GM13977 (cell line): ENCODE measurements around the gene KIF14.

Experiments used
- DNase-seq: peaks from one replicate; pipeline ENCODE4 v3.0.0; 2012; ENCODE audit warnings: low spot score
- in situ Hi-C: fragments of 300-500 bp; cut with MboI; formaldehyde crosslinking; loops from one replicate; pipeline ENCODE4 v1.12.0; 2022; ENCODE audit warnings: low sequenced_read_pairs, low pct_unique_long_range_greater_than_20kb, mixed read lengths, inconsistent platforms; ENCODE audit not compliant: unreplicated experiment
- TF ChIP-seq, protein P1 (sequence below): IDR thresholded peaks from 2 replicates; pipeline ENCODE4 v1.5.1; 2012; ENCODE audit warnings: mild to moderate bottlenecking, control low read depth; ENCODE audit not compliant: insufficient read depth; ENCODE audit errors: extremely low read depth, missing control alignments

The KIF14 gene

DNA sequence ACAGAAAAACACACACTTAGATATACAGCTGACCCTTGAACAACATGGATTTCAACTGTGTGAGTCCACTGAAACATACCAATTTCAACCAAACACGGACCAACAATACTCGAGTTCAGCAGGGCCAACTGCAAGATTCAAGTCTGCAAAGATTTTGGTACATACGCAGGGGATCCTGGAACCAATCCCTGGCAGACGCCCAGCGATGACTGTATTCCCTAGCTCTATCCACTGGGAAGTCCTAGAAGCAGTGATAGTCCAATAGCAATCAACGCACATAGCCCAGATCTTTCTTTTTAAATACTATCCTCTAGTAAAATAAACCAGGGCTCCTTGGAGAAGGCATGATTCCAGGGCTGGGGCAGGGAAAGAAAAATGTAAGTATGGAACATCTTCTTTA lies 40.2 kb upstream of the KIF14 start:
- DNase-seq: no peak
- in situ Hi-C loops: no loop called here
- TF ChIP-seq, protein P1, sequence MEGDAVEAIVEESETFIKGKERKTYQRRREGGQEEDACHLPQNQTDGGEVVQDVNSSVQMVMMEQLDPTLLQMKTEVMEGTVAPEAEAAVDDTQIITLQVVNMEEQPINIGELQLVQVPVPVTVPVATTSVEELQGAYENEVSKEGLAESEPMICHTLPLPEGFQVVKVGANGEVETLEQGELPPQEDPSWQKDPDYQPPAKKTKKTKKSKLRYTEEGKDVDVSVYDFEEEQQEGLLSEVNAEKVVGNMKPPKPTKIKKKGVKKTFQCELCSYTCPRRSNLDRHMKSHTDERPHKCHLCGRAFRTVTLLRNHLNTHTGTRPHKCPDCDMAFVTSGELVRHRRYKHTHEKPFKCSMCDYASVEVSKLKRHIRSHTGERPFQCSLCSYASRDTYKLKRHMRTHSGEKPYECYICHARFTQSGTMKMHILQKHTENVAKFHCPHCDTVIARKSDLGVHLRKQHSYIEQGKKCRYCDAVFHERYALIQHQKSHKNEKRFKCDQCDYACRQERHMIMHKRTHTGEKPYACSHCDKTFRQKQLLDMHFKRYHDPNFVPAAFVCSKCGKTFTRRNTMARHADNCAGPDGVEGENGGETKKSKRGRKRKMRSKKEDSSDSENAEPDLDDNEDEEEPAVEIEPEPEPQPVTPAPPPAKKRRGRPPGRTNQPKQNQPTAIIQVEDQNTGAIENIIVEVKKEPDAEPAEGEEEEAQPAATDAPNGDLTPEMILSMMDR: no peak

GRCh38 chr1:200659269-200659668 lies 38.7 kb upstream of the KIF14 start:
- TF ChIP-seq, protein P1: no peak
- no peak for DNase-seq
- in situ Hi-C loops: no loop called here

DNA sequence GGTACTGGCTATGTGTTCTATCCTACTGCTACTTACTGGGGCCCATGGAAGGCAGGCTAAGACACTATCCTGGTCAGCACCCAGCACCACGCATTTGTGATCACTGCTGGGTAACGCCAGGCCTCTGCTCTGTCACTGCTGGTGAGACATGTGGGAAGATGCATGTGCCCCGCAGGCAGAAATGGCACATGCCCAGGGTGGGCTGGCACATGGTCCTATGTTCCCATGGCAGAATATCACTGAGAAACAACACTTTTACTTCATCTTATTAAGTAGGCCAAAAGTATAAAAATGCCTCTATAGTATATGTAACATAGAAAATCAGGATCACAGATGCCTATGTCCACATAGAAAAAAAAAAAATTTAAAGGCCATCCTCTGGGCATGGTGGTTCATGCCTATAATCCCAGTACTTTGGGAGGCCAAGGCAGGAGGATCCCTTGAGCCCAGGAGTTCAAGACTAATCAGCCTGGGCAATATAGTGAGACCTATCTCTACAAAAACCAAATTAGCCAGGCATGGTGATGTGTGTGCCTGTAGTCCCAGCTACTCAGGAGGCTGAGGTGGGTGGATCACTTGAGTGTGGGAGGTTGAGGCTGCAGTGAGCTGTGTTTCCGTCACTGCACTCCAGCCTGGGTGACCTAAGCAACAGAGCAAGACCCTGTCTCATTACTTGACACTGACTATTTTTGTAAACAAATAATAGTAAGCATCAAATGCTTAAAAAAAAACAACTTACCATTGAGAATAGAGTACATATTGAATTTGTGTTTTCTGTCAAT lies 37.7 kb upstream of the KIF14 start:
- in situ Hi-C loops: no loop called here
- TF ChIP-seq, protein P1: no peak
- no peak for DNase-seq

DNA sequence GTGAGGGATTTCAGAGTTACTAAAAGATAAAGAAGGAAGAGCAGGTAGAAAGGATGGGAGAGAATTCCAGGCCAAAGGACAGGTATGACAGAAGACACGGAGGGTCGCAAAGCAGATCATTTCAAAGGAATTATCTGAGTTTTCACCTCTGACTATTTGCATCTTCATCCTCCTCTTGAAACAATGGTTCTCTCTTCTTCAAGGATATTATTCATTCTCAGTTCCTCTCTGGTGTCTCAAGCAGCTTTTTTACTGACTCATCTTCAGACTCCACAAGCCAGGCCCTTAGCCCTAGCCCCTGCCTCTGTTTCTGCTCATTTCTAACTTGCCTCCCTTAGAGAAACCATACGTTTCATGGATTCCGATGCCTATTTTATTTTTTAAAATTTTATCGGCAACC lies 34.1 kb upstream of the KIF14 start:
- TF ChIP-seq, protein P1: no peak
- peak; percentile 65 for DNase-seq
- in situ Hi-C loops: no loop called here

DNA sequence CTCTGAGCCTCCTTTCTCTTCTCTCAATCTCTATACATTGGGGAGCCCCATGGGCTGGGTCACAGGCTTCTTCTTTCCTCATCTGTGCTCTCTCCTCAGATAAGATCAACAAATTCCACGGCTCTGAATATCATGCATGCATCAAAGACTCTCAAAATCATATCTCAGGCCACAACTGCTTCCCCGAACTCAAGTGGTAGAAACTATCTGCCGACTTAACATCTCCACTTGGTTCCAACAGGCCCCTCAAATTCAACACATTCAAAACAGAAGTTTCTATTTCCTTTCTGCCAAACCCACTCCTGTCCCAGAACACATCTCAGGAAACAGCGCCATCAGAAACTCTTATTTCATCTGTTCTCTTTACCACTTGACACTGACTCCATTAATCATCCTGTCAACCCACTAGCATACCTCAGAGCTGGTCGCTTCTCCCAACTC lies 32.5 kb upstream of the KIF14 start:
- in situ Hi-C loops: no loop called here
- peak; percentile 37 for DNase-seq
- TF ChIP-seq, protein P1: no peak

DNA sequence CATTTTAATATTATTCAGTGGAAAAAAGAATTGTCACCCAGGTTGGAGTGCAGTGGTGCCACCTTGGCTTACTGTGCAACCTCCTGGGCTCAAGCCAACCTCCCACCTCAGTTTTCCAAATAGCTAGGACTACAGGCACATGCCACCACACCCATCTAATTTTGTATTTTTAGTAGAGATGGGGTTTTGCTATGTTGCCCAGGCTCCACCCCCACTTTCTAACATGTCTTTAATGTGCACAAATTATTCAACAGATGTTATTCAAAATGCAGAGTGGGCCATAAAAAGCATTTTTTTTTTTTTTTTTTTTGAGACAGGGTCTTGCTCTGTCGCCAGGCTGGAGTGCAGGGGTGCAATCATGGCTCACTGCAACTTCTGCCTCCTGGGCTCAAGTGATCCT lies 31.8 kb upstream of the KIF14 start:
- in situ Hi-C loops: no loop called here
- DNase-seq: no peak
- TF ChIP-seq, protein P1: no peak
